DMS79 treated with DMSO at 0.1 percent for 48 hours (cell line): ENCODE measurements around the gene ZCCHC14.

Experiments used
- DNase-seq: peaks from one replicate; lab custom pipeline; 2025; lab: John Stamatoyannopoulos, UW

Gene ZCCHC14

GRCh38 chr16:87492721-87493607 is at the start of gene ZCCHC14:
Gene ZCCHC14 (minus strand): TSS chr16:87493024. CDS start chr16:87492238, 786 bp downstream.
- peak; percentile 75 for DNase-seq

GRCh38 chr16:87541872-87542234 is 49.0 kb upstream of the ZCCHC14 start:
- no peak for DNase-seq

GRCh38 chr16:87541147-87541871 is 48.5 kb upstream of the ZCCHC14 start:
- peak; percentile 45 for DNase-seq

- DNase-seq: no peak
These were observed 48.0 kb upstream of the ZCCHC14 start for GRCh38 chr16:87540897-87541146.

GRCh38 chr16:87540072-87540896 is 47.5 kb upstream of the ZCCHC14 start:
- DNase-seq: peak; percentile 19

GRCh38 chr16:87539113-87539512 is 46.3 kb upstream of the ZCCHC14 start:
- no peak for DNase-seq

GRCh38 chr16:87538594-87538993 is 45.8 kb upstream of the ZCCHC14 start:
- no peak for DNase-seq

GRCh38 chr16:87538160-87538559 is 45.3 kb upstream of the ZCCHC14 start:
- no peak for DNase-seq

GRCh38 chr16:87536795-87537142 is 43.9 kb upstream of the ZCCHC14 start:
- DNase-seq: no peak

GRCh38 chr16:87535855-87536794 is 43.3 kb upstream of the ZCCHC14 start:
- no peak for DNase-seq

- no peak for DNase-seq
These were observed 42.6 kb upstream of the ZCCHC14 start for GRCh38 chr16:87535457-87535854.

GRCh38 chr16:87534751-87535150 is 41.9 kb upstream of the ZCCHC14 start:
- DNase-seq: no peak

- no peak for DNase-seq
These were observed 41.3 kb upstream of the ZCCHC14 start for GRCh38 chr16:87534030-87534653.

- no peak for DNase-seq
These were observed 40.2 kb upstream of the ZCCHC14 start for GRCh38 chr16:87533061-87533460.

GRCh38 chr16:87531418-87531817 is 38.6 kb upstream of the ZCCHC14 start:
- DNase-seq: peak; percentile 63

- no peak for DNase-seq
These were observed 36.1 kb upstream of the ZCCHC14 start for GRCh38 chr16:87528690-87529579.

- DNase-seq: no peak
These were observed 34.4 kb upstream of the ZCCHC14 start for GRCh38 chr16:87527055-87527724.

GRCh38 chr16:87526238-87526947 is 33.6 kb upstream of the ZCCHC14 start:
- DNase-seq: no peak

- no peak for DNase-seq
These were observed 32.5 kb upstream of the ZCCHC14 start for GRCh38 chr16:87525352-87525751.
